GM19025 (cell line): Measurements from ENCODE around the gene PRKCG.
A peak's percentile ranks its signal among the peaks of the same experiment; 100 is the strongest.
"Not testable (repeated sequence)": the region's sequence is repeated elsewhere in the genome, so short reads cannot be mapped to it uniquely, and the experiment has no call there.

Source experiments
- ATAC-seq: cut with Tn5 transposase; IDR thresholded peaks from one replicate; pipeline ENCODE4 v1.9.1; 2021; ENCODE audit warnings: mild to moderate bottlenecking, low read depth, moderate library complexity; ENCODE audit not compliant: unreplicated experiment

Gene PRKCG

DNA sequence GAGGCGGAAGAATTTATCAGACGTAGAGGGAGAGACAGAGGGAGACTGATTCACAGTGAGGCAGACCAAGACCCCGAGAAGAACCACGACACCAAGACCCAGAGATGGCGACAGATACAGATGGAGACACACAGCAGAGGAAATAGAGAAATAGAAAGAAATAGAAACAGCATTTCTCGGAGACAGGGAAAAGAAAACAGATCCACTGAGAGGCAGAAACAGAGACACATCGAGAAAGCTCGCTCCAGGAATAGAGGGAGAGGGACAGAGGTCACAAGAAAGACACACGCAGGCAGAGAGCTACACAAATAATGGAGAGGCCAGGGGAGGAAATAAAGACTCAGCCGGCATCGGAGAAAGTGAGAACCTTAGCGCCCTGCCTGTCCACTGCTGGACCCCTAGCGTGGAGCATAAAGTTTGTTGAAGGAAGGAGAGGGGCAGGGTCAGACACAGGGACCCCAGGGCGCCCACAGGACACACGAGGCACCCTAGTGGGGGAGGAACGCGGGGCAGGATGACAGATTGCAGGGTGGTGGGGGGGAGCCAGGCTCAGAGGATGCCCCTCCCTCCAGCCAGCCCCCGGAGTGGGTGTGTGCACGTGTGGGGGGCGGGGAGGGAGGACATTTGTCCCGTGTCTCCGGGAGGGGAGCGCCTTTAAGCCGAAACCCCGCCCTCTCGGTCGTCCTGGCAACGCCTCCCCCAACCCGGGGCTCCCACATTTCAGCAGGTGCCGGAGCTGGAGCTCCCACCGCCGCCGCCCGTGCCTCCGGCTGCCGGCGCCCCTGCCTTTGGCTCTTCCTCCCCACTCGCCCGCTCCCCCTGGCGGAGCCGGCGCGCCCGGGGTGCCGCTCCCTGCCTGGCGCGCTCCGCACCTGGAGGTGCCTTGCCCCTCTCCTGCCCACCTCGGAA is at the start of gene PRKCG:
Gene PRKCG (plus strand): TSS at position 716 of the 909 bp plus-strand sequence. CDS start 298 bp downstream, outside the sequence.
- ATAC-seq = no peak

DNA sequence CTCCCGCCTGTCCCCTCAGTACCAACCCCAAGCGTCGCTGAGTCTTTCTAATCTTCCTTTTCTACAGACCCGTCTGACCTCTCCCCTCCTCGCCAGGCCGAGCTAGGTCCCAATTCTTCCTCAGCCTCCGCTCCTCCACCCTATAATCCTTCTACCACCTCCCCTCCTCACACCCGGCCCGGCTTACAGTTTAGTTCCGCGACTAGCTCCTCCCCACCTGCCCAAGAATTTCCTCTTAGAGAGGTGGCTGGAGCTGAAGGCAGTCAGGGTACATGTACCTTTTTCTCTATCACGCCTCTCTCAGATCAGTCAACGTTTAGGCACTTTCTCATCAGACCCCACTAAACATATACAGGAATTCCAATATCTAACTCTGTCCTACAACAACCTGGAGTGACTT is 49.1 kb upstream of the PRKCG start:
- ATAC-seq = not testable (repeated sequence)

DNA sequence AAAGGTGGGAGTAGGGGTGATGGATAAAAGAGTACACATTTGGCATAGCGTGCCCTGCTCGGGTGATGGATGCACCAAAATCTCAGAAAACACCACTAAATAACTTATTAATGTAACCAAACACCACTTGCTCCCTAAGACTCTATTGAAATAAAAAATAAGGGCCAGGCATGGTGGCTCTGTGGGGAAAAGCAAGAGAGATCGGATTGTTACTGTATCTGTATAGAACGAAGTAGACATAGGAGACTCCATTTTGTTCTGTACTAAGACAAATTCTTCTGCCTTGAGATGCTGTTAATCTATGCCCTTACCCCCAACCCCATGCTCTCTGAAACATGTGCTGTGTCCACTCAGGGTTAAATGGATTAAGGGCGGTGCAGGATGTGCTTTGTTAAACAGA is 43.6 kb upstream of the PRKCG start:
- not testable (repeated sequence) for ATAC-seq

DNA sequence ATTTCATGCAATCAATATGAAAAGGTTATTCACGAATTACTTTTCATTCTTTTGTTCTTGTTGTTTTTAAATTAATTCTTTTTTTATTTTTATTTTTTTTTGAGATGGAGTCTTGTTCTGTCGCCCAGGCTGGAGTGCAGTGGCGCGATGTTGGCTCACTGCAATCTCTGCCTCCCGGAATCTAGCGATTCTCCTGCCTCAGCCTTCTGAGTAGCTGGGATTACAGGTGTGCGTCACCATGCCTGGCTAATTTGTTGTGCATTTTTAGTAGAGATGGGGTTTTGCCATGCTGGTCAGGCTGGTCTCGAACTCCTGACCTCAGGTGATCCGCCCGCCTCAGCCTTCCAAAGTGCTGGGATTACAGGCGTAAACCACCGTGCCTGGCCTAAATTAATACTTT is 41.8 kb upstream of the PRKCG start:
- not testable (repeated sequence) for ATAC-seq

- ATAC-seq = not testable (repeated sequence)
Observed at GRCh38 chr19:53840914-53841313, 41.1 kb upstream of the PRKCG start.

- no peak for ATAC-seq
Observed at GRCh38 chr19:53844849-53845246, 37.1 kb upstream of the PRKCG start.

GRCh38 chr19:53847555-53847954 is 34.4 kb upstream of the PRKCG start:
- ATAC-seq = no peak

- no peak for ATAC-seq
Observed at GRCh38 chr19:53849237-53849676, 32.7 kb upstream of the PRKCG start.

GRCh38 chr19:53853707-53854106 is 28.3 kb upstream of the PRKCG start:
- ATAC-seq = no peak

GRCh38 chr19:53864308-53864836 is 17.6 kb upstream of the PRKCG start:
- no peak for ATAC-seq

DNA sequence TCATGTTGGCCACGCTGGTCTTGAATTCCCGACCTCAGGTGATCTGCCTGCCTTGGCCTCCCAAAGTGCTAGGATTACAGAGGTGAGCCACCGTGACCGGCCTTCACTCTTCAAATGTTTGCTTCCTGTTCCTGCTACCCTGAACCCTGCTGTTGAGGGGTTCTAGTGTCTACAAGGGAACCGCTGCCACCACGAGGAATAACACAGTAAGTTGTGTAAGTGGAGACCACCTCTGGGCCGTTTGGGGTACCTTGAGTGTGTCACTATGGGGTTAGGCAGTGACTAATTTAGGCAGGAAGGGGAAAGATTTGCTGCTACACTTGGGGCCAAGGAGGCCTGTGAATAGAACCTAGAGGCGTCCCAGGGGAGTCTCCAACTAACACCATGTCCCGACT is 16.5 kb upstream of the PRKCG start:
- ATAC-seq = no peak

DNA sequence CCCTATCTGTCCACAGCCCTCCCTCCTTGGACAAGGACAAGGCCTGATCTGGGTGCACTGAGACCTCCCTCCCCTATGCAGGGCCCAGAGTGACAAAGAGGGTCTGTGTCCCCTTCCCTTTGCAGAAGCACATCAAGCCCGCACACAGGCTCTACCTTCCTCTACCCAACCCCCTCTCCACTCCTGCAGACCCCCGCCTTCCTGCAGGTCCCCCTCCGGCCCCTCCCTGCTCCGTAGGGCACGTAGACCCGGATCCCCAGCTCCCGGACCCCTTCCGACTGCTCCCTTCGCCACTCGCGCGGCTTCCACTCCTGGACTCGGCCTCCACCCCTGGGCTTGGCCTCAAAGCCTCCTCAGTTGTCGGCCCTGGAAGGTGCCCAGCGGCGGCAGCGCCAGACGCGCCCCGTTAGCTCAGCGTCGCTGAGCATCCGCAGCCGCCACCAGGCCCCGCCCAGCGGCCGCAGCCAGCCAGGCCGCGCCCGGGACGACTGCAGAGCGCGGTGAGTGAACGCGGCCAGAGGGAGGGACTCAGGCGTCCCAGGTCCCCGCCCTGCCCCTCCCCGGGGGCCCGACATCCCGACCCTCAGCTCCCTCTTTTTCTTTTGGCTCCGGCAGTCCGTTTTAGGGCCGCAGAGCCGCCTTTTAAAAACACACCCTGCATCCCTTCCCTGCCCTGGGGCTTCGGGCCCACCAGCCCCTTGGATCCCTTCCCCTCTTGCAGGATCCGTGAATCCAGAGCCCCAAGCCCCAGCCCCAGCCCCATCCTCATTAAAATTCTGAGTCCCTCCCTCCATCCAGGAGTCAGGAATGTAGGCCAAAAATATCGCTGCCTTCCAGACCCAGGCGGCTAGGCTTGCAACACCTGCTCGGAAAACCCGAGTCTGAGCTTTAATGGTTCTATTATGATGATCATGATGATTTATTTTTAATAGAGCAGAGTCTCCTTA is 15.8 kb upstream of the PRKCG start:
- ATAC-seq = no peak

DNA sequence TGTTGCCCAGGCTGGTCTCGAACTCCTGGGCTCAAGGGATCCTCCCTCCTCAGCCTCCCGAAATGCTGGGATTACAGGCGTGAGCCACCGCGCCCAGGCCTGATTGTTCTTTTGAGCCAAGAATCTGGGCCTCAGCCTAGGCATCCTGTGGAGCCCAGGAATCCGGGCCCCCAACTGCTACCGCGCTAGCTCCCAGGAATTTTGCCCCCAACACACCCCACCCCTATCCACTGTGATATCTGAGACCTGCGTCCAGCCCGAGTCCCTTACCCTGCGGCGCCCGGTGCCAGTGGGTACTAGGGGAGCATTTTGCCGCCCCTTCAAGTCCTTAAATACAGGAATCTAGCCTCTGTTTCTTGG is 15.2 kb upstream of the PRKCG start:
- no peak for ATAC-seq

DNA sequence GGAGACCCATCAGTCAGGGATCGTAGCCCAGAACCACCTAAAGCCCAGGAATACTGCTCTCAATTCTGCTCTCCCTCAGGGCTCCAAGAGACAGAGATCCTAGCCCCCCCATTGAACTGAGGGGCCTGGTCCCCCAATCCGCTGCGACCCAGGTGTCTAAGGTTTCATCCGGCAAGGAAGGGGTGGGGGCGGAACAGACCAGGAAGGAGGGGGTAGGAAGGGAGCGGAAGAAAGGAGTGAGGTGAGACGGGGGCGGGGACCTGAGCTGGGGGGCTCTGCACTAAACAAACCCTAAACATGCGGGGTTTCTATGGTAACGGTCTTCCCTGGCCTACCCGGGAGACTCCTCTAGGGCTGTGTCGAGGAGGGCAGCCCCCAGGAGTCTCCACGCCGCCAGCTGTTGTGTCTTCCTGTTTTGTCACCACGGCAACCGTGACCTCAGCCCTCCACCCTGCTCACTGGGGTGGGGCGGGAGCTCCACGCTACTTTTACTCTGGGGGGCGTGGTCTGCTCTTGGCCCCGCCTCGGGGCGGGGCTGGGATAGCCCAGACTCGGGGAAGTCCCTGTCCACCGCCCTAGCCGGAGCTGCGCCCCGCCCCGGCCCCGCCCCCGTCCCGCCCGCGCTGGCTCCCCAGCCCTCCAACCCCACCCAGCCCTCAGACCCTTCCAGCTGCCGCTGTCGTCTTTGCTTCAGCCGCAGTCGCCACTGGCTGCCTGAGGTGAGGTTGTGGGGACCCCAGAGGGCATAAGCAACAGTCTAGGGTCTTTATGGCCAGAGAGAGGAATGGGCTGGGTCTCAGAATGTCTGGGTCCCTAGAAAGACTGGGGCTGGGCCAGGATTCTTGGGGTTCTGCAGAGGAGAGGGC is 14.5 kb upstream of the PRKCG start, which contains the start of gene MYADM:
Gene MYADM (plus strand): TSS at position 659 of the 866 bp plus-strand sequence. CDS start 5,647 bp downstream, outside the sequence.
- ATAC-seq = peak; percentile 60

DNA sequence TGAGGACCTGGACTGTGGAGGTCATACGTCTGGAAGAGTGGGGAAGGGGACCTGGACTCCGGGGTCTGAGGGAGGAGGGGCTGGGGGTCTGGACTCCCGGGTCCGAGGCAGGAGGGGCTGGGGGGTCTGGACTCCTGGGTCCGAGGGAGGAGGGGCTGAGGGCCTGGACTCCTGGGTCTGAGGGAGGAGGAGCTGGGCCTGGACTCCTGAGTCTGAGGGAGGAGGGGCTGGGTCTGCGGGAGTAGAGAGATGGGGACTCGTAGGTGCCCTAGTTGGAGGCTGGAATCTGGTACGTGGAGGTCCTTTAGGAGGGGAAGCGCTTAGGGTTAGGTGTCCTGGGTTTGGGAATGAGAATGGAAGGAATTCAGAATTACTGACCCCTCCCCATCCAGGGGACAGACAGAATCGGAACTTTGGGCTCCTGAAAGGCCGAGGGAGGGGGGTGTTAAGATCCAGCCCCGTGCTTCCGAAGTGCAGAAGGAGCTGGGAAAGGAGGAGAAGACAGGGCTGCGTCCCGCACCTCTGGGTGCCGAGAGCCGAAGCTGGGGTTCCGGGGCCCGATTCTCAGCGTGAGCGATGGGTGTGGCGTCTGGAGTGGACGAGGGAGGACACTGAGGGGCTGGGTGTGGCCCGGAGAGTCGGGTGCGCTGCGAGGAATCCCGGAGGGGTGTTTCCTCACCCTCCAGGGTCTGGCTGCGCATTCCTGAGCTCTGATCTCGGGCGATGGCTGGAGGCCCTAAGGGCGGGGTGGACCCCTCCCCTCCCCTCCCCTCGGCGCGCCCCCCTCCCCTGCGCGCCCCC is 13.7 kb upstream of the PRKCG start:
- ATAC-seq = no peak

- peak; percentile 40 for ATAC-seq
Observed at GRCh38 chr19:53868892-53869804, 12.8 kb upstream of the PRKCG start.

GRCh38 chr19:53869805-53870484 is 12.1 kb upstream of the PRKCG start:
- ATAC-seq = not testable (repeated sequence)
